CMK (cell line): Measurements from ENCODE around the gene NEK6.
A peak's percentile ranks its signal among the peaks of the same experiment; 100 is the strongest.

Source experiments
- DNase-seq: peaks from one replicate; pipeline ENCODE4 v3.0.0-alpha.2; 2010; ENCODE audit warnings: low read depth

The NEK6 gene

GRCh38 chr9:124279531-124280175 is 21.9 kb downstream of the NEK6 start:
- DNase-seq: no peak

- DNase-seq: peak; percentile 58
These were observed 22.5 kb downstream of the NEK6 start for GRCh38 chr9:124280176-124280691.

GRCh38 chr9:124281931-124282371 is 24.2 kb downstream of the NEK6 start:
- no peak for DNase-seq

GRCh38 chr9:124282442-124283227 is 24.9 kb downstream of the NEK6 start:
- DNase-seq: peak; percentile 85

GRCh38 chr9:124283228-124283814 is 25.6 kb downstream of the NEK6 start:
- DNase-seq: no peak

- DNase-seq: no peak
These were observed 26.6 kb downstream of the NEK6 start for GRCh38 chr9:124284237-124284831.

GRCh38 chr9:124284940-124285441 is 27.2 kb downstream of the NEK6 start:
- DNase-seq: no peak

GRCh38 chr9:124285490-124285889 is 27.7 kb downstream of the NEK6 start:
- DNase-seq: no peak

- peak; percentile 46 for DNase-seq
These were observed 28.1 kb downstream of the NEK6 start for GRCh38 chr9:124285903-124286291.

- DNase-seq: no peak
These were observed 28.7 kb downstream of the NEK6 start for GRCh38 chr9:124286292-124286931.

GRCh38 chr9:124290053-124290591 is 32.4 kb downstream of the NEK6 start:
- no peak for DNase-seq

- no peak for DNase-seq
These were observed 33.2 kb downstream of the NEK6 start for GRCh38 chr9:124290743-124291554.

- peak; percentile 51 for DNase-seq
These were observed 34.1 kb downstream of the NEK6 start for GRCh38 chr9:124291801-124292396.

- no peak for DNase-seq
These were observed 35.2 kb downstream of the NEK6 start for GRCh38 chr9:124292696-124293593.

- DNase-seq: no peak
These were observed 36.2 kb downstream of the NEK6 start for GRCh38 chr9:124293718-124294506.

- peak; percentile 85 for DNase-seq
These were observed 37.5 kb downstream of the NEK6 start for GRCh38 chr9:124295159-124295794.

- no peak for DNase-seq
These were observed 38.3 kb downstream of the NEK6 start for GRCh38 chr9:124296094-124296493.
